K562 (cell line): ENCODE measurements around the gene ENOSF1. TPM values are rescaled to one million over a fixed set of nuclear protein-coding genes. Genes with fewer than 3 reads are reported as not detected.

Experiments
- ATAC-seq: fragments of 200-7000 bp; cut with Tn5 transposase; 3 replicates; pipeline ENCODE4 v1.9.1; 2020; ENCODE audit warnings: moderate library complexity
- BruUV-seq: library from RNA; stranded (reverse); fragments of 400-500 nt; replicated peaks from 2 replicates; lab custom pipeline; 2021; lab: Mats Ljungman, UMichigan
- CTCF ChIA-PET: fragments of 300-600 bp; formaldehyde crosslinking; extraction: SDS; loops from one replicate; lab custom pipeline; 2021; ENCODE audit warnings: low intra/inter-chr PET ratio; lab: Yijun Ruan, JAX
- POLR2A ChIA-PET: fragments of 300-600, 350-650 bp; sonication (Branson Sonifier 250); formaldehyde crosslinking; extraction: SDS; loops from one replicate; lab custom pipeline; 2021; ENCODE audit warnings: antibody characterized with exemption, inconsistent platforms; lab: Yijun Ruan, JAX
- DNase-seq, 4 experiments: peaks; one replicate each; pipeline versions ENCODE4 v3.0.0 to v3.0.0-alpha.2; 2011 to 2018; ENCODE audit warnings: low spot score in 3 of 4, mixed read lengths in 3 of 4; ENCODE audit errors: extremely low read depth in 1 of 4
- FAIRE-seq: peaks from 2 replicates; lab custom pipeline; 2011; peaks lifted over from hg19 to GRCh38; lab: Jason Lieb, UNC
- H2AFZ ChIP-seq: 2 replicates; pipeline ENCODE4 v1.6.0; 2011; ENCODE audit warnings: low read depth, low read length, control low read depth, inconsistent platforms
- H3K27ac ChIP-seq: fragments of 200-600 bp; 3 replicates; pipeline ENCODE4 v1.8.0; 2011; ENCODE audit warnings: low read depth, mild to moderate bottlenecking, control low read depth, inconsistent platforms, low read length, moderate library complexity, mixed read lengths; ENCODE audit errors: extremely low read depth
- H3K27me3 ChIP-seq, 2 experiments: fragments of 300-600 bp in 1 of 2; 2 replicates in 1 of 2; 3 replicates in 1 of 2; pipeline versions ENCODE4 v1.6.0 to v1.8.0; 2011; ENCODE audit warnings: inconsistent platforms in 2 of 2, low read length in 2 of 2, mild to moderate bottlenecking in 1 of 2, mixed read lengths in 1 of 2, moderate library complexity in 1 of 2; ENCODE audit not compliant: control insufficient read depth in 2 of 2, insufficient read depth in 2 of 2
- H3K36me3 ChIP-seq: fragments of 300-600 bp; 3 replicates; pipeline ENCODE4 v1.8.0; 2011; ENCODE audit warnings: mild to moderate bottlenecking, low read length, inconsistent platforms; ENCODE audit not compliant: control insufficient read depth, insufficient read depth
- H3K4me1 ChIP-seq, 2 experiments: fragments of 200-600 bp in 1 of 2; replicated peaks in 1 of 2; 2 replicates in 1 of 2; 3 replicates in 1 of 2; pipeline versions ENCODE4 v1.5.1 to v1.8.0; 2011; ENCODE audit warnings: inconsistent platforms in 2 of 2, low read length in 2 of 2, mild to moderate bottlenecking in 1 of 2, mixed read lengths in 1 of 2, moderate library complexity in 1 of 2; ENCODE audit not compliant: control insufficient read depth in 2 of 2, insufficient read depth in 2 of 2
- H3K4me2 ChIP-seq: 2 replicates; pipeline ENCODE4 v1.6.1; 2011; ENCODE audit warnings: low read length, control low read depth, inconsistent platforms, mixed read lengths; ENCODE audit not compliant: insufficient read depth
- H3K4me3 ChIP-seq: fragments of 200-600 bp; sonication (generic), shearing (Covaris generic); 2 replicates; pipeline ENCODE4 v1.5.1; 2016; ENCODE audit warnings: control low read depth, inconsistent platforms
- H3K79me2 ChIP-seq: fragments of 200-600 bp; 3 replicates; pipeline ENCODE4 v1.8.0; 2011; ENCODE audit warnings: low read length, inconsistent platforms; ENCODE audit not compliant: control insufficient read depth, insufficient read depth
- H3K9ac ChIP-seq, 2 experiments: 2 replicates each; pipeline versions ENCODE4 v1.6.0 to v1.6.1; 2011; ENCODE audit warnings: low read depth in 2 of 2, low read length in 2 of 2, control low read depth in 1 of 2, inconsistent platforms in 1 of 2, mild to moderate bottlenecking in 1 of 2, mixed read lengths in 1 of 2; ENCODE audit not compliant: insufficient read depth in 1 of 2
- H3K9me1 ChIP-seq: one replicate; pipeline ENCODE4 v1.6.0; 2011; ENCODE audit warnings: inconsistent platforms, mild to moderate bottlenecking, low read length, moderate library complexity; ENCODE audit not compliant: control insufficient read depth, insufficient read depth
- H3K9me3 ChIP-seq: replicated peaks from 2 replicates; pipeline ENCODE4 v1.5.1; 2011; ENCODE audit warnings: low read depth, low read length, inconsistent platforms; ENCODE audit not compliant: control insufficient read depth, insufficient read depth
- H4K20me1 ChIP-seq: replicated peaks from 2 replicates; pipeline ENCODE4 v1.6.1; 2011; ENCODE audit warnings: low read length, inconsistent platforms, mixed read lengths; ENCODE audit not compliant: control insufficient read depth, insufficient read depth
- GATAD2B ChIP-seq: fragments of 450-650 bp; IDR thresholded peaks from 2 replicates; pipeline ENCODE4 v1.6.1; 2017; ENCODE audit warnings: mild to moderate bottlenecking, borderline replicate concordance
- NCOA6 ChIP-seq: fragments of 450-650 bp; IDR thresholded peaks from 2 replicates; pipeline ENCODE4 v1.6.1; 2017; ENCODE audit warnings: mild to moderate bottlenecking
- NR2C2 ChIP-seq, 2 experiments: fragments of 200-800 bp in 1 of 2; sonication (Bioruptor generic) in 1 of 2; sonication (generic) in 1 of 2; formaldehyde crosslinking in 1 of 2; IDR thresholded peaks; 2 replicates each; pipeline versions ENCODE4 v1.6.1 to v1.8.0; 2016 to 2022; ENCODE audit warnings: mild to moderate bottlenecking in 1 of 2, missing compliant biosample characterization in 1 of 2, missing genetic modification characterization in 1 of 2, missing genetic modification reagents in 1 of 2
- POLR2H ChIP-seq: IDR thresholded peaks from 2 replicates; pipeline ENCODE4 v1.6.1; 2016; ENCODE audit warnings: missing genetic modification characterization, low read depth, mild to moderate bottlenecking, control low read depth, missing compliant biosample characterization, moderate library complexity
- PYGO2 ChIP-seq: fragments of 450-650 bp; IDR thresholded peaks from 2 replicates; pipeline ENCODE4 v1.6.1; 2016; ENCODE audit warnings: mild to moderate bottlenecking, missing genetic modification characterization, moderate library complexity, missing compliant biosample characterization
- RBFOX2 ChIP-seq: fragments of 200-400 bp; formaldehyde crosslinking; IDR thresholded peaks from 2 replicates; pipeline ENCODE4 v1.6.1; 2017; ENCODE audit warnings: low read depth, mild to moderate bottlenecking, low read length, moderate library complexity
- RHOXF2B ChIP-seq: fragments of 250-450 bp; sonication (Bioruptor Pico); conservative IDR thresholded peaks from 2 replicates; pipeline ENCODE4 v1.5.1; 2021
- SMARCB1 ChIP-seq: IDR thresholded peaks from 2 replicates; pipeline ENCODE4 v1.6.1; 2011; ENCODE audit warnings: improper control_type of control experiment, low read depth; ENCODE audit not compliant: insufficient read length
- SMARCE1 ChIP-seq: fragments of 450-650 bp; IDR thresholded peaks from 2 replicates; pipeline ENCODE4 v1.7.1; 2016; ENCODE audit warnings: mild to moderate bottlenecking
- STAG1 ChIP-seq: sonication (generic); formaldehyde crosslinking; IDR thresholded peaks from 2 replicates; pipeline ENCODE4 v1.5.0; 2020; ENCODE audit warnings: missing genetic modification reagents, borderline replicate concordance
- TAF9B ChIP-seq: fragments of 450-650 bp; IDR thresholded peaks from 2 replicates; pipeline ENCODE4 v1.6.1; 2018; ENCODE audit warnings: mild to moderate bottlenecking; ENCODE audit not compliant: partially characterized antibody
- ZNF217 ChIP-seq: sonication (generic); formaldehyde crosslinking; IDR thresholded peaks from 2 replicates; pipeline ENCODE4 v1.8.0; 2022; ENCODE audit warnings: mild to moderate bottlenecking, missing genetic modification reagents
- WGBS: fragments of 100-300 bp; shearing (Covaris generic); methylation state at CpG from one replicate; pipeline ENCODE4 v1.1.6; 2016; ENCODE audit warnings: low coverage, mixed read lengths; ENCODE audit not compliant: insufficient coverage; ENCODE audit errors: missing lambda C conversion rate; 5-methylcytosine and 5-hydroxymethylcytosine counted together
- in situ Hi-C: fragments of 300-500 bp; cut with MboI; formaldehyde crosslinking; loops from 4 replicates; pipeline ENCODE4 v1.15.0; 2018; ENCODE audit warnings: inconsistent platforms, mixed read lengths
- intact Hi-C: fragments of 100-400 bp; cut with micrococcal nuclease; formaldehyde crosslinking; loops from 2 replicates; pipeline ENCODE4 v1.14.2; 2022
- polyA plus RNA-seq, 8 experiments: library from polyadenylated mRNA; depleted of rRNA in 4 of 8; stranded (reverse) in 5 of 8; unstranded in 3 of 8; fragments of >200 nt; fragmentation: Nextera tagmentation in 2 of 8; fragmentation: Illumina TruSeq in 1 of 8; extraction: Ambion mirVana in 2 of 8; extraction: Trizol in 1 of 8; gene quantifications; 2 replicates each; pipeline versions ENCODE4 v1.2.1 to v1.2.3, GENCODE V29; 2011 to 2014; ENCODE audit warnings: inconsistent platforms in 1 of 8, missing spikeins in 1 of 8
- total RNA-seq, 7 experiments: library from RNA; depleted of rRNA in 6 of 7; stranded (reverse); fragments of >200 nt in 6 of 7; fragmentation: Illumina TruSeq in 2 of 7; extraction: Trizol in 2 of 7; gene quantifications; 2 replicates each; pipeline versions ENCODE4 v1.2.1 to v1.2.3, GENCODE V29; 2011 to 2021; ENCODE audit warnings: low replicate concordance in 1 of 7
- TF ChIP-seq, protein P1 (sequence below): fragments of 250-450 bp; sonication (Bioruptor Pico); IDR thresholded peaks from 2 replicates; pipeline ENCODE4 v1.9.0; 2021; ENCODE audit warnings: mild to moderate bottlenecking
- TF ChIP-seq, protein P2 (sequence below), 2 experiments: fragments of 450-650 bp; formaldehyde crosslinking in 1 of 2; IDR thresholded peaks; 2 replicates each; pipeline versions ENCODE4 v1.4.0 to v1.6.1; 2014 to 2020; ENCODE audit warnings: mild to moderate bottlenecking in 2 of 2, borderline replicate concordance in 1 of 2, low read depth in 1 of 2

Gene ENOSF1
- total and polyA plus RNA-seq, 9 of the 15 experiments (the other 6 are each of a cell fraction or from before 2014, with no cell fraction given): 15.5 to 66.4 (median 46.5) TPM

DNA sequence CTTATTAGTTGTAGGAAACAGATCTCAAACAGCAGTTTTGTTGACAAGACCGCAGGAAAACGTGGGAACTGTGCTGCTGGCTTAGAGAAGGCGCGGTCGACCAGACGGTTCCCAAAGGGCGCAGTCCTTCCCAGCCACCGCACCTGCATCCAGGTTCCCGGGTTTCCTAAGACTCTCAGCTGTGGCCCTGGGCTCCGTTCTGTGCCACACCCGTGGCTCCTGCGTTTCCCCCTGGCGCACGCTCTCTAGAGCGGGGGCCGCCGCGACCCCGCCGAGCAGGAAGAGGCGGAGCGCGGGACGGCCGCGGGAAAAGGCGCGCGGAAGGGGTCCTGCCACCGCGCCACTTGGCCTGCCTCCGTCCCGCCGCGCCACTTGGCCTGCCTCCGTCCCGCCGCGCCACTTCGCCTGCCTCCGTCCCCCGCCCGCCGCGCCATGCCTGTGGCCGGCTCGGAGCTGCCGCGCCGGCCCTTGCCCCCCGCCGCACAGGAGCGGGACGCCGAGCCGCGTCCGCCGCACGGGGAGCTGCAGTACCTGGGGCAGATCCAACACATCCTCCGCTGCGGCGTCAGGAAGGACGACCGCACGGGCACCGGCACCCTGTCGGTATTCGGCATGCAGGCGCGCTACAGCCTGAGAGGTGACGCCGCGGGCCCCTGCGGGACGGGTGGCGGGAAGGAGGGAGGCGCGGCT is 55.0 kb downstream of the ENOSF1 start, which contains the start of gene TYMS:
TYMS (plus strand) TSS at position 343 of the 690 bp plus-strand sequence; CDS start at position 433, 90 bp downstream.
- Histone ChIP-seq H4K20me1 (no peaks in the 10 kb centered on the region), H3K27me3 (no peaks in the 10 kb centered on the region), H3K4me3 (peak within 1 kb of the TSS; percentile 93), H3K27ac (peak within 1 kb of the TSS; percentile 96), H3K9me1 (no peaks in the 10 kb centered on the region), H3K9me3 (peaks cover 10% of the 10 kb centered on the region; the same call in 1 of the 2 replicates), H3K9ac (peak within 1 kb of the TSS; percentile 90 to 100), H3K79me2 (peaks cover 77% of the 10 kb centered on the region), H3K4me1 (peaks cover 20 to 27% of the 10 kb centered on the region in 2 experiments), H3K4me2 (peak within 1 kb of the TSS; percentile 96), H3K36me3 (peaks cover 36% of the 10 kb centered on the region), H2AFZ (peak within 1 kb of the TSS; percentile 93)
- POLR2A ChIA-PET: interaction anchor here (0.6 to 3.4 kb wide), 25 partner anchors 8 to 184 kb away, joined by 3 to 19 read pairs (median 4); partner anchors contain the start of gene CLUL1
- in situ Hi-C loops (no loop called here), intact Hi-C loops (no loop called here)
- WGBS: under 1% methylated on average over 46 of the region's 79 CpGs
- DNase-seq (peak; percentile 83 to 91 (median 86)), ATAC-seq (peak; percentile 73), FAIRE-seq (no peak)
- CTCF ChIA-PET: no interaction called here
- no TSS peak for BruUV-seq
- TF ChIP-seq POLR2H (tag): no peak
- TF ChIP-seq SMARCE1: peak; percentile 70
- TF ChIP-seq NR2C2 (CRISPR knock-in tag; IDR thresholded peaks at IDR 0.05): no peak
- TF ChIP-seq NR2C2 (tag; IDR thresholded peaks at IDR 0.05): 0 out of 2 replicates have a peak, but pooled peaks have one; percentile 14
- no peak for TF ChIP-seq PYGO2 (tag)
- no peak for TF ChIP-seq RBFOX2
- peak; percentile 68 for TF ChIP-seq TAF9B
- peak; percentile 45 for TF ChIP-seq NCOA6
- TF ChIP-seq, protein P1, sequence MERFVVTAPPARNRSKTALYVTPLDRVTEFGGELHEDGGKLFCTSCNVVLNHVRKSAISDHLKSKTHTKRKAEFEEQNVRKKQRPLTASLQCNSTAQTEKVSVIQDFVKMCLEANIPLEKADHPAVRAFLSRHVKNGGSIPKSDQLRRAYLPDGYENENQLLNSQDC (CRISPR knock-in tag): no peak; the same call in 1 of the 2 replicates
- TF ChIP-seq STAG1 (CRISPR knock-in tag): no peak
- TF ChIP-seq, protein P2, sequence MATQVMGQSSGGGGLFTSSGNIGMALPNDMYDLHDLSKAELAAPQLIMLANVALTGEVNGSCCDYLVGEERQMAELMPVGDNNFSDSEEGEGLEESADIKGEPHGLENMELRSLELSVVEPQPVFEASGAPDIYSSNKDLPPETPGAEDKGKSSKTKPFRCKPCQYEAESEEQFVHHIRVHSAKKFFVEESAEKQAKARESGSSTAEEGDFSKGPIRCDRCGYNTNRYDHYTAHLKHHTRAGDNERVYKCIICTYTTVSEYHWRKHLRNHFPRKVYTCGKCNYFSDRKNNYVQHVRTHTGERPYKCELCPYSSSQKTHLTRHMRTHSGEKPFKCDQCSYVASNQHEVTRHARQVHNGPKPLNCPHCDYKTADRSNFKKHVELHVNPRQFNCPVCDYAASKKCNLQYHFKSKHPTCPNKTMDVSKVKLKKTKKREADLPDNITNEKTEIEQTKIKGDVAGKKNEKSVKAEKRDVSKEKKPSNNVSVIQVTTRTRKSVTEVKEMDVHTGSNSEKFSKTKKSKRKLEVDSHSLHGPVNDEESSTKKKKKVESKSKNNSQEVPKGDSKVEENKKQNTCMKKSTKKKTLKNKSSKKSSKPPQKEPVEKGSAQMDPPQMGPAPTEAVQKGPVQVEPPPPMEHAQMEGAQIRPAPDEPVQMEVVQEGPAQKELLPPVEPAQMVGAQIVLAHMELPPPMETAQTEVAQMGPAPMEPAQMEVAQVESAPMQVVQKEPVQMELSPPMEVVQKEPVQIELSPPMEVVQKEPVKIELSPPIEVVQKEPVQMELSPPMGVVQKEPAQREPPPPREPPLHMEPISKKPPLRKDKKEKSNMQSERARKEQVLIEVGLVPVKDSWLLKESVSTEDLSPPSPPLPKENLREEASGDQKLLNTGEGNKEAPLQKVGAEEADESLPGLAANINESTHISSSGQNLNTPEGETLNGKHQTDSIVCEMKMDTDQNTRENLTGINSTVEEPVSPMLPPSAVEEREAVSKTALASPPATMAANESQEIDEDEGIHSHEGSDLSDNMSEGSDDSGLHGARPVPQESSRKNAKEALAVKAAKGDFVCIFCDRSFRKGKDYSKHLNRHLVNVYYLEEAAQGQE (IDR thresholded peaks at IDR 0.05; ENCODE audit: borderline replicate concordance): no peak; the same call in 1 of the 2 replicates
- TF ChIP-seq, protein P2 (CRISPR knock-in tag; IDR thresholded peaks at IDR 0.05; ENCODE audit: low read depth): no peak
- TF ChIP-seq SMARCB1: no peak
- peak; percentile 86 for TF ChIP-seq GATAD2B
- no peak for TF ChIP-seq ZNF217 (CRISPR knock-in tag)
- no peak for TF ChIP-seq RHOXF2B (CRISPR knock-in tag)
